Type B pancreatic cell (in vitro differentiated cells): Measurements from ENCODE around the gene TP53BP1. TPM values are rescaled to one million over a fixed set of nuclear protein-coding genes. Genes with fewer than 3 reads are reported as not detected.

Source experiments
- DNase-seq: peaks from one replicate; pipeline ENCODE4 v3.0.0; 2021; ENCODE audit warnings: mixed read lengths; ENCODE audit not compliant: unreplicated experiment; ENCODE audit errors: extremely low spot score
- H3K27ac Mint-ChIP-seq: 2 replicates; pipeline ENCODE4 v1.8.0; 2021; ENCODE audit warnings: mild to moderate bottlenecking, mixed read lengths
- H3K27me3 Mint-ChIP-seq: 2 replicates; pipeline ENCODE4 v1.8.0; 2021; ENCODE audit warnings: mixed read lengths
- H3K36me3 Mint-ChIP-seq: 2 replicates; pipeline ENCODE4 v1.8.0; 2021; ENCODE audit warnings: mixed read lengths
- H3K4me1 Mint-ChIP-seq: one replicate; pipeline ENCODE4 v1.8.0; 2021; ENCODE audit warnings: mixed read lengths; ENCODE audit not compliant: unreplicated experiment
- H3K4me3 Mint-ChIP-seq: 2 replicates; pipeline ENCODE4 v1.8.0; 2021; ENCODE audit warnings: mild to moderate bottlenecking, mixed read lengths
- H3K9me3 Mint-ChIP-seq: 2 replicates; pipeline ENCODE4 v1.8.0; 2021; ENCODE audit warnings: mixed read lengths
- CTCF ChIP-seq: fragments of 200-600 bp; sonication (generic); conservative IDR thresholded peaks from 2 replicates; pipeline ENCODE4 v1.5.0; 2021; ENCODE audit warnings: antibody characterized with exemption, mild to moderate bottlenecking
- total RNA-seq: library from RNA; stranded (reverse); gene quantifications from 2 replicates; pipeline ENCODE4 v1.2.1, GENCODE V29; 2021; ENCODE audit warnings: low replicate concordance

Gene TP53BP1
- total RNA-seq, 1 donor from 2014 or later: 101 TPM

GRCh38 chr15:43390723-43391122, 102.2 kb downstream of the TP53BP1 start:
- H3K9me3 Mint-ChIP-seq: no peaks in the 10 kb centered on the region
- H3K27me3 Mint-ChIP-seq: no peaks in the 10 kb centered on the region
- H3K27ac Mint-ChIP-seq: no peak overlapping the region

GRCh38 chr15:43383070-43383469, 109.9 kb downstream of the TP53BP1 start:
- no peak for DNase-seq
- no peaks in the 10 kb centered on the region for H3K9me3 Mint-ChIP-seq
- H3K36me3 Mint-ChIP-seq: peaks cover 41% of the 10 kb centered on the region
- no peak overlapping the region for H3K27ac Mint-ChIP-seq
- no peaks in the 10 kb centered on the region for H3K4me1 Mint-ChIP-seq
- H3K27me3 Mint-ChIP-seq: no peaks in the 10 kb centered on the region
- no peak for TF ChIP-seq CTCF
- H3K4me3 Mint-ChIP-seq: no peak overlapping the region

More at GRCh38 chr15:43390723-43391122, 102.2 kb downstream of the TP53BP1 start:
- TF ChIP-seq CTCF: no peak
- Mint-ChIP-seq H3K36me3 (peaks cover 28% of the 10 kb centered on the region), H3K4me1 (no peaks in the 10 kb centered on the region), H3K4me3 (no peak overlapping the region)
- DNase-seq: no peak

- no peak for DNase-seq
- TF ChIP-seq CTCF: no peak
- peaks cover 47% of the 10 kb centered on the region for H3K36me3 Mint-ChIP-seq
- no peak overlapping the region for H3K27ac Mint-ChIP-seq
- no peaks in the 10 kb centered on the region for H3K27me3 Mint-ChIP-seq
- H3K4me1 Mint-ChIP-seq: no peaks in the 10 kb centered on the region
- no peak overlapping the region for H3K4me3 Mint-ChIP-seq
- H3K9me3 Mint-ChIP-seq: no peaks in the 10 kb centered on the region
Observed at GRCh38 chr15:43382310-43382709, 110.6 kb downstream of the TP53BP1 start.

- Mint-ChIP-seq H3K4me1 (no peaks in the 10 kb centered on the region), H3K9me3 (no peaks in the 10 kb centered on the region), H3K27ac (no peak overlapping the region), H3K27me3 (no peaks in the 10 kb centered on the region), H3K36me3 (peaks cover 24% of the 10 kb centered on the region), H3K4me3 (no peak overlapping the region)
- DNase-seq: no peak
- no peak for TF ChIP-seq CTCF
Observed at GRCh38 chr15:43378601-43379000, 114.4 kb downstream of the TP53BP1 start.

GRCh38 chr15:43376017-43376705, 116.8 kb downstream of the TP53BP1 start:
- no peak overlapping the region for H3K27ac Mint-ChIP-seq
- no peak overlapping the region for H3K4me3 Mint-ChIP-seq
- TF ChIP-seq CTCF: peak; percentile 81
- H3K27me3 Mint-ChIP-seq: no peaks in the 10 kb centered on the region
- no peaks in the 10 kb centered on the region for H3K9me3 Mint-ChIP-seq
- DNase-seq: no peak
- peaks cover 24% of the 10 kb centered on the region for H3K36me3 Mint-ChIP-seq
- H3K4me1 Mint-ChIP-seq: peaks cover 14% of the 10 kb centered on the region
